WERI-Rb-1 (cell line): Measurements from ENCODE around the gene EIF3K.
A peak's percentile ranks its signal among the peaks of the same experiment; 100 is the strongest.

Experiments
- DNase-seq: peaks from one replicate; pipeline ENCODE4 v3.0.0-alpha.2; 2020
- H3K27ac ChIP-seq: fragments of 250-450 bp; sonication (Bioruptor Pico); 2 replicates; pipeline ENCODE4 v1.5.1; 2020; ENCODE audit warnings: mild to moderate bottlenecking, moderate library complexity
- H3K27me3 ChIP-seq: fragments of 250-450 bp; sonication (Bioruptor Pico); 2 replicates; pipeline ENCODE4 v1.5.1; 2021; ENCODE audit warnings: mild to moderate bottlenecking, low read depth, moderate library complexity; ENCODE audit not compliant: insufficient read depth, severe bottlenecking
- H3K36me3 ChIP-seq: fragments of 250-450 bp; sonication (Bioruptor Pico); 2 replicates; pipeline ENCODE4 v1.5.1; 2020; ENCODE audit warnings: mild to moderate bottlenecking, moderate library complexity
- H3K4me3 ChIP-seq: 2 replicates; pipeline ENCODE4 v1.5.1; 2011; ENCODE audit warnings: low read depth, mild to moderate bottlenecking, control low read depth, low read length
- H3K9me3 ChIP-seq: fragments of 250-450 bp; sonication (Bioruptor Pico); 2 replicates; pipeline ENCODE4 v1.5.1; 2021; ENCODE audit warnings: mild to moderate bottlenecking, moderate library complexity; ENCODE audit not compliant: severe bottlenecking
- TF ChIP-seq, protein P1 (sequence below): IDR thresholded peaks from 2 replicates; pipeline ENCODE4 v1.5.1; 2011; ENCODE audit warnings: low read depth, mild to moderate bottlenecking, control low read depth, inconsistent platforms, low read length

EIF3K gene

DNA sequence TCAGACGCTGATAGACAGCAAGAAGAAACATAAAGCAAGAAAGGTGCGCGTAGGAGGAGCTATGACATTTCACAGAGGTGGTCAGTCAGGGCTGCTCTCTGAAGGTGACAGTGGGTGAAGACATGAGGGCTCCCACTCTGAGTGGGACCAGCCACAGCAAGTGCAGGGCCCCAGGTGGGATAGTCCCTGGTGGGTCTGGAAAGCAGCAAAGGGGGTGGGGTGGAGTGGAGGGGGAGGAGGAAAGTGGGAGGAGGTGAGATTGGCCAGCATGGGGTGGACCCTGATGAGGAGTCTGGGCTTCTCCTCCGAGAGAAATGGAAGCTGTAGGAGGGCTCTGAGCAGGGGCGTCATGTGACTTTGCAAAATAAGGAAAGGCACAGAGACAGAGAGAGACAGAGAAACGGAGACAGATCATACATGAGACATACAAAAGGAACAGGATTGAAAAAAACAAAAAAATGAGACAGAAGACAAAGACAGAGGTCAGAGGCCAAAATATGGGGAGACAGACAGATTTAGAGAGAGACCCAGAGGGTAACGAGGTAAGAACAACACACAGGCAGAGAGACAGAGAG lies 3.9 kb upstream of the EIF3K start:
- Histone ChIP-seq H3K4me3 (no peak overlapping the region), H3K9me3 (no peaks in the 10 kb centered on the region), H3K36me3 (no peaks in the 10 kb centered on the region; the same call in 1 of the 2 replicates), H3K27ac (no peak overlapping the region), H3K27me3 (no peaks in the 10 kb centered on the region)
- TF ChIP-seq, protein P1, sequence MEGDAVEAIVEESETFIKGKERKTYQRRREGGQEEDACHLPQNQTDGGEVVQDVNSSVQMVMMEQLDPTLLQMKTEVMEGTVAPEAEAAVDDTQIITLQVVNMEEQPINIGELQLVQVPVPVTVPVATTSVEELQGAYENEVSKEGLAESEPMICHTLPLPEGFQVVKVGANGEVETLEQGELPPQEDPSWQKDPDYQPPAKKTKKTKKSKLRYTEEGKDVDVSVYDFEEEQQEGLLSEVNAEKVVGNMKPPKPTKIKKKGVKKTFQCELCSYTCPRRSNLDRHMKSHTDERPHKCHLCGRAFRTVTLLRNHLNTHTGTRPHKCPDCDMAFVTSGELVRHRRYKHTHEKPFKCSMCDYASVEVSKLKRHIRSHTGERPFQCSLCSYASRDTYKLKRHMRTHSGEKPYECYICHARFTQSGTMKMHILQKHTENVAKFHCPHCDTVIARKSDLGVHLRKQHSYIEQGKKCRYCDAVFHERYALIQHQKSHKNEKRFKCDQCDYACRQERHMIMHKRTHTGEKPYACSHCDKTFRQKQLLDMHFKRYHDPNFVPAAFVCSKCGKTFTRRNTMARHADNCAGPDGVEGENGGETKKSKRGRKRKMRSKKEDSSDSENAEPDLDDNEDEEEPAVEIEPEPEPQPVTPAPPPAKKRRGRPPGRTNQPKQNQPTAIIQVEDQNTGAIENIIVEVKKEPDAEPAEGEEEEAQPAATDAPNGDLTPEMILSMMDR = no peak
- DNase-seq = no peak

DNA sequence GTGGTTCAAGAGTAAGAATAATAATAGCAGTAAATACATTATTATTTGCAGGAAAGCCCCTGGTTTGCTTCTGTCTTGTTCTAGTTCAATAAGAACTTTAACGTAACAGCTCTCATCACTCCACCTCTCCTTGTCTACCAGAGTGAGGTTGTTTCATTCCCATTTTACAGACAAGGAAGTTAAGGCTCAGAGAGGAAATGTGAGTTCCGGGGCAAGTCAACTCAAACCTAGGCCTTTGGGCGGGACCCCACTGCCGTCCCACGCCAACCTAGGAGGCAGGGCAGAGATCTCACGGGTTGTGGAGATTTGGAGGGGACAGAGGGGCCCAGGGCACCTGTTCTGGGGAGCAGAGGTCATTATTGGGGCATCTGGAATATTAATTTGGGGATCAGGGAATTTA lies 2.7 kb upstream of the EIF3K start:
- Histone ChIP-seq H3K27me3 (no peaks in the 10 kb centered on the region), H3K27ac (no peak overlapping the region), H3K4me3 (no peak overlapping the region), H3K9me3 (no peaks in the 10 kb centered on the region), H3K36me3 (peaks cover 12% of the 10 kb centered on the region)
- DNase-seq = no peak
- TF ChIP-seq, protein P1 = no peak

DNA sequence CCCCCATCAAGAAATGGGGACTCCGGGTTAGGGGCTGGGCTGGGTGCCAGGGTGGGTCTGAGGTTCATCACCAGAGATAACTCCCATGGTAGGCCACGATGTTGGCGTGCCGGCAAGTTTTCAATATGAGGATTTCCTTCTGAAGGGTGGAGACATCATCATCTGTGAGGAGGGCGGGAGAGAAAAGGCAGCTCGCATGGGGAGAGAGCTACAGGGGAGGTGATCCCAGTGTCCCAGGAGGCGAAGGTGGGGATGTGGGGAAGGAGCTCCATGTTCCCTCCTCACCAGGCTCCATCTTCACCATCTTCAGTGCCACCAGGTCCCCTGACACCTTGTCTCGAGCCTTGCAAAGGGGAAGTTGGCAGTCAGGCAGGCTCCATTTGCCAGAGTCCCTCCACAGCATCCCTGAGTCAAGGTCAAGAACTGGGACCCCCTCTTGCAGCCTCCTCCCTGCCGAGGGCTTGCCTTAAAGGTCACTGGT lies 1.7 kb upstream of the EIF3K start:
- Histone ChIP-seq H3K36me3 (peaks cover 19% of the 10 kb centered on the region), H3K4me3 (no peak overlapping the region)

DNA sequence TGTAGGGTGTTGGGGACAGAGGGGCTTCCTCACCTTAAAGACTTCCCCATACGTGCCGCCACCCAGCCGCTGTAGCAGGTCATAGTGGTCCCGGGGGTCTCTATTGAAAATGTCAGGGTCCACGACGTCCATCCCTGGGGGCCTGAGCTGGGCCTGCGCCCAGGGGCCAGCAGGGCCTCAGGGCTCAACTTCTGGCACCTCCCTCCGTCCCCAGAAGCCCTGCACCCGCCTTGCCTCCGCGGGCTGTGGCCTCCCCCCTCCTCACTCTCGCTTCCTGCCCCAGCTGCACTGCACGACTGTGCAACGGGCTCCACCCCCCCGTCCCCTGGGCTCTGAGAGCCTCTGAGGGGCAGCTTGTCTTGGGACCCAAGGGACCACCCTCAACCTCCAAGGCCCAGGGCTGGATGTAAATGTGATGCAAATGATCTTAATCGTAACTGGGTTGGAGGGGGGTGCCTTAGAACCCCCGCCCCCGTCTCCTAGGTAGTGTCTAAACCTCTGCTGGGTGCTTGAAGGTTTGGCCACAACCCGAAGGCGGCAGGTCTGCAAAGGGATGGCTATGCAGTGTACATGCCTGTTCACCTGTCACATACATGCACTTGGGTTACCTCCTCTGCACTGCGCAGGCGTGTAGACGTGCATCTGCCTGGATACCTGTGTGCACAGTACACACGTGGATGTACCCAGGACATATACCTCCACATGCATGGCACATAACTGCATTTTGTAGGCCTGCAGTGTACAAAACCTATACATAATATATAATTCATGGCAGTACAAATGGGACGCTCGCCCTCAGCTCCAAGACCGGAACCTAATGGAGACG lies 1.0 kb upstream of the EIF3K start, which contains the start of gene MAP4K1:
MAP4K1 (minus strand) TSS at position 190 of the 826 bp plus-strand sequence; CDS start at position 132, 58 bp downstream.
- TF ChIP-seq, protein P1 = no peak
- Histone ChIP-seq H3K4me3 (peak within 1 kb of the TSS; percentile 82), H3K27me3 (no peaks in the 10 kb centered on the region), H3K36me3 (peaks cover 26% of the 10 kb centered on the region), H3K9me3 (no peaks in the 10 kb centered on the region), H3K27ac (peak within 1 kb of the TSS; percentile 86)
- DNase-seq = peak; percentile 47

More for the DNA sequence above, 1.7 kb upstream of the EIF3K start:
- no peaks in the 10 kb centered on the region for H3K27me3 ChIP-seq
- TF ChIP-seq, protein P1 = no peak
- peak overlapping the region; percentile 86 for H3K27ac ChIP-seq
- DNase-seq = no peak
- H3K9me3 ChIP-seq = no peaks in the 10 kb centered on the region

DNA sequence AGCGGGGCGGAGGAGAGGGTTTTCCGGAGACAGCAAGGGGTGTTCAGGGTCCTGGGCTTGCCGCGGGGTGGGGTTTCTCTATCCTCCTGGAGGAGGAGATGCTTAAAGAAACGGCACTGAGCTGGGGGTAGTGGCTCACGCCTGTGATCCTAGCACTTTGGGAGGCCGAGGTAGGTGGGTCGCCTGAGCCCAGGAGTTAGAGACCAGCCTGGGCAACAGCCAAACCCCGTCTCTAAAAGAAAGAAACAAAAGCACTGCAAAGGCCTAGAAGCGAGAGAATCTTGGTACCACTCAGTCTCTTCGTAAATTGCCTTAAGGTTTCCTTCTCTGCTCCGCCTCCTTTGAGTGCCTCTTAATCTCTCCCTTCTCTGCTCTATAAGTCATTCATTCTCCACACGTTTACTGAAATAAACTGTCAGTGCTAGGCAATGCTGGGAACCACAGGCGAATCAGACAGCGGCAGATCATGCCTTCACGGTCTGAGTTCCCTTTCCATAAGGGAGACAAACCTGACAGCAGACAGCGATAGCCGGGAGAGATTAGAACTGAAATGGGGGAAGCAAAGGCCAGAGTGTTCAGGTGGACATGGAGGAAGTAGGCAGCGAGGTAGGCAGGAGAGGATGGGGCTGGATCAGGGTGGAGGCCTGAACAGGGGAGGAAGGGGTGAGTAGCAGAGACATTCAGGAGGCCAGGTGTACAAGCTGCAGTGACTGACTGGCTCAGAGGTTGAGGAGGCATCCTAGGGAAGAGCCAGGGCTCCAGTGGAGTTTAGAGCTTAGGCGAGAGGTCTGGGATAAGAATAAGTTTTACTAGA lies 580 bp downstream of the EIF3K start:
- Histone ChIP-seq H3K27ac (peak overlapping the region; percentile 79), H3K9me3 (no peaks in the 10 kb centered on the region), H3K27me3 (no peaks in the 10 kb centered on the region), H3K36me3 (peaks cover 40% of the 10 kb centered on the region), H3K4me3 (peak overlapping the region; percentile 82)
- TF ChIP-seq, protein P1 = no peak
- no peak for DNase-seq
